HUES6 (cell line): ENCODE measurements around the gene APBB3.

Experiments
- H3K27ac ChIP-seq: 2 replicates; pipeline ENCODE4 v1.7.0; 2013; ENCODE audit warnings: low read depth, mild to moderate bottlenecking, low read length, inconsistent platforms
- H3K27me3 ChIP-seq: 2 replicates; pipeline ENCODE4 v1.6.1; 2013; ENCODE audit warnings: low read length; ENCODE audit not compliant: control insufficient read depth, insufficient read depth
- H3K36me3 ChIP-seq: 2 replicates; pipeline ENCODE4 v1.6.1; 2013; ENCODE audit warnings: low read length; ENCODE audit not compliant: control insufficient read depth, insufficient read depth
- H3K4me1 ChIP-seq: 2 replicates; pipeline ENCODE4 v1.6.1; 2013; ENCODE audit warnings: low read length; ENCODE audit not compliant: control insufficient read depth, insufficient read depth
- H3K4me3 ChIP-seq: 2 replicates; pipeline ENCODE4 v1.5.1; 2013; ENCODE audit warnings: low read depth, low read length
- H3K9ac ChIP-seq: one replicate; pipeline ENCODE4 v1.6.1; 2013; ENCODE audit warnings: mild to moderate bottlenecking, low read length
- H3K9me3 ChIP-seq: 2 replicates; pipeline ENCODE4 v1.6.1; 2013; ENCODE audit warnings: low read depth, low read length; ENCODE audit not compliant: control insufficient read depth, insufficient read depth

The APBB3 gene

GRCh38 chr5:140542972-140543371 is 21.4 kb downstream of the APBB3 start:
- peaks cover 11% of the 10 kb centered on the region for H3K4me1 ChIP-seq
- H3K27me3 ChIP-seq = no peaks in the 10 kb centered on the region
- H3K4me3 ChIP-seq = no peak overlapping the region
- no peak overlapping the region for H3K27ac ChIP-seq
- H3K9me3 ChIP-seq = no peaks in the 10 kb centered on the region
- peaks cover 54% of the 10 kb centered on the region for H3K36me3 ChIP-seq
- no peak overlapping the region for H3K9ac ChIP-seq

- Histone ChIP-seq H3K4me3 (no peak overlapping the region), H3K9me3 (no peaks in the 10 kb centered on the region), H3K9ac (no peak overlapping the region), H3K4me1 (no peaks in the 10 kb centered on the region), H3K36me3 (peaks cover 69% of the 10 kb centered on the region), H3K27me3 (no peaks in the 10 kb centered on the region), H3K27ac (no peak overlapping the region)
Observed at GRCh38 chr5:140540227-140540626, 24.2 kb downstream of the APBB3 start.

GRCh38 chr5:140524003-140524402 is 40.4 kb downstream of the APBB3 start:
- H3K36me3 ChIP-seq = peaks cover 57% of the 10 kb centered on the region

GRCh38 chr5:140513124-140513523 is 51.3 kb downstream of the APBB3 start:
- H3K36me3 ChIP-seq = peaks cover 66% of the 10 kb centered on the region
- no peak overlapping the region for H3K4me3 ChIP-seq
- H3K9ac ChIP-seq = no peak overlapping the region
- H3K9me3 ChIP-seq = no peaks in the 10 kb centered on the region
- no peak overlapping the region for H3K27ac ChIP-seq
- no peaks in the 10 kb centered on the region for H3K27me3 ChIP-seq
- H3K4me1 ChIP-seq = no peaks in the 10 kb centered on the region

More at GRCh38 chr5:140524003-140524402, 40.4 kb downstream of the APBB3 start:
- H3K4me3 ChIP-seq = no peak overlapping the region
- H3K9ac ChIP-seq = no peak overlapping the region
- no peak overlapping the region for H3K27ac ChIP-seq
- no peaks in the 10 kb centered on the region for H3K27me3 ChIP-seq
- H3K4me1 ChIP-seq = no peaks in the 10 kb centered on the region
- H3K9me3 ChIP-seq = no peaks in the 10 kb centered on the region

- H3K9me3 ChIP-seq = no peaks in the 10 kb centered on the region
- H3K36me3 ChIP-seq = peaks cover 90% of the 10 kb centered on the region
- no peak overlapping the region for H3K9ac ChIP-seq
- H3K27ac ChIP-seq = no peak overlapping the region
- no peaks in the 10 kb centered on the region for H3K27me3 ChIP-seq
- H3K4me3 ChIP-seq = no peak overlapping the region
- no peaks in the 10 kb centered on the region for H3K4me1 ChIP-seq
Observed at GRCh38 chr5:140509898-140510297, 54.5 kb downstream of the APBB3 start.
